Sigmoid colon (tissue), 4 donors: ENCODE measurements around the gene NOL12.

Source experiments
- CTCF ChIP-seq, 4 experiments: fragments of 450-650 bp in 3 of 4; fragments of 200-600 bp in 1 of 4; IDR thresholded peaks; one replicate each; pipeline ENCODE4 v1.5.1; 2016 to 2019; ENCODE audit warnings: antibody characterized with exemption in 4 of 4, mild to moderate bottlenecking in 3 of 4, moderate library complexity in 2 of 4
- EP300 ChIP-seq, 4 donors: sonication (generic); formaldehyde crosslinking; IDR thresholded peaks; one replicate each; pipeline ENCODE4 v1.6.1; 2017; ENCODE audit warnings: antibody characterized with exemption in 4 of 4
- POLR2A ChIP-seq, 2 donors: fragments of 450-650 bp; IDR thresholded peaks; one replicate each; pipeline ENCODE4 v1.6.1; 2016; ENCODE audit warnings: antibody characterized with exemption in 2 of 2, mild to moderate bottlenecking in 2 of 2, moderate library complexity in 2 of 2

DNA sequence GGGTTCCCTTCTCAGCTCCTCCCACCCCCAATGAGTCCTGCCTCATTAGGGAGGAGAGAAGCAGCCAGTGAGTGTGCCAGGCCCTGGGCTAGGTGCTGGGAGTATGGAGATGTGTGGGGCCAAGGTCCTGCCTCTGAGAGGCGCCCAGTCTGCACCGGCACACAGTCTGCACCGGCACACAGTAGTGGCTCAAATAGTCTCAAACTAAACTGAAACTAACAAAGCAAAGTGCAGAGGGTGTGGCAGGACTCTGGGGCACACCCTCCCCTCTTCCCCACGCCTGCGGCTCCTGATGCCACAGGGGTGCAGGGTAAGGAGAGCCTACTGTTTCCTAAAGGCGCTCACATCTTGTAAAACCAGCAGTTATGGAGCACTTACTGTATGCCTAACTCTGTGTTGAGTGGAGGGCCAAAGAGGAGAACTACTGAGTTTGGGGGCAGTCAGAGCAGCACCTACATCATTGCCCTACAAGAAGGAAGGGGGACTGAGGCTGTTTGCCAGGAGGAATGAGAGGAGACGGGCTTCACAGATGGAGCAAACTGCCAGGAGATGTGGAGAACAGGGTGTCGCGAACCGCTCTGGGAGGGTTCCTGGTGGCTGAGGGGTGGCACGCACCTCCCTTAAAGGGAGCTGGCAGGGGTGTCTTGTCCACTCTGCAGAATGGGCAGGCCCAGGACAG, 47.6 kb upstream of the NOL12 start:
- TF ChIP-seq CTCF (IDR thresholded peaks at IDR 0.05) (no peak), EP300 (IDR thresholded peaks at IDR 0.05) (no peak), POLR2A (IDR thresholded peaks at IDR 0.05) (no peak)
